Measurements from ENCODE around the gene COG5.

DNA sequence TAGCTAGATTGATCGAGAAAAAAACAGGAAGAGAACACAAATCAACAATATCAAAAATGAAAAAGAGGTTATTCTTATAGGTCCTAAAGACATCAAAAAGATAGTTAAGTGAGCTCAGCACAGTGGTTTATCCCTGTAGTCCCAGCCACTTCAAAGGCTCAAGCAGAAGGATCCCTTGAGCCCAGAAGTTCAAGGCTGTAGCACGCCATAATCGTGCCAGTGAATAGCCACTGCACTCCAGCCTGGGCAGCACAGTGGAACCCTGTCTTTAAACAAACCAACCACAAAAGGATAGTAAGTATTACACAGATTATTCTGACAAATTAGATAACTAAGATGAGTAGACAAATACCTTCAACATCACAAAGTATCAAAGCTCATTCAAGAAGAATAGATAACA is 311.8 kb downstream of the COG5 start:
- TF ChIP-seq, protein P1, sequence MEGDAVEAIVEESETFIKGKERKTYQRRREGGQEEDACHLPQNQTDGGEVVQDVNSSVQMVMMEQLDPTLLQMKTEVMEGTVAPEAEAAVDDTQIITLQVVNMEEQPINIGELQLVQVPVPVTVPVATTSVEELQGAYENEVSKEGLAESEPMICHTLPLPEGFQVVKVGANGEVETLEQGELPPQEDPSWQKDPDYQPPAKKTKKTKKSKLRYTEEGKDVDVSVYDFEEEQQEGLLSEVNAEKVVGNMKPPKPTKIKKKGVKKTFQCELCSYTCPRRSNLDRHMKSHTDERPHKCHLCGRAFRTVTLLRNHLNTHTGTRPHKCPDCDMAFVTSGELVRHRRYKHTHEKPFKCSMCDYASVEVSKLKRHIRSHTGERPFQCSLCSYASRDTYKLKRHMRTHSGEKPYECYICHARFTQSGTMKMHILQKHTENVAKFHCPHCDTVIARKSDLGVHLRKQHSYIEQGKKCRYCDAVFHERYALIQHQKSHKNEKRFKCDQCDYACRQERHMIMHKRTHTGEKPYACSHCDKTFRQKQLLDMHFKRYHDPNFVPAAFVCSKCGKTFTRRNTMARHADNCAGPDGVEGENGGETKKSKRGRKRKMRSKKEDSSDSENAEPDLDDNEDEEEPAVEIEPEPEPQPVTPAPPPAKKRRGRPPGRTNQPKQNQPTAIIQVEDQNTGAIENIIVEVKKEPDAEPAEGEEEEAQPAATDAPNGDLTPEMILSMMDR (IDR thresholded peaks at IDR 0.05), result no peak
- TF ChIP-seq POLR2A (IDR thresholded peaks at IDR 0.05), result no peak
